SU-DHL-6 (cell line): ENCODE data around the gene IQCE.

Source experiments
- EZH2phosphoT487 ChIP-seq: fragments of 200-600 bp; sonication (generic), shearing (Covaris generic); conservative IDR thresholded peaks from 2 replicates; pipeline ENCODE4 v1.6.1; 2018; ENCODE audit warnings: mild to moderate bottlenecking, antibody characterized with exemption, low read length, moderate library complexity, mixed read lengths
- TF ChIP-seq, protein P1 (sequence below): fragments of 200-600 bp; sonication (generic); IDR thresholded peaks from one replicate; pipeline ENCODE4 v1.5.1; 2017; ENCODE audit warnings: antibody characterized with exemption, mild to moderate bottlenecking, low read length, moderate library complexity; ENCODE audit not compliant: insufficient read depth, poor library complexity, severe bottlenecking

DNA sequence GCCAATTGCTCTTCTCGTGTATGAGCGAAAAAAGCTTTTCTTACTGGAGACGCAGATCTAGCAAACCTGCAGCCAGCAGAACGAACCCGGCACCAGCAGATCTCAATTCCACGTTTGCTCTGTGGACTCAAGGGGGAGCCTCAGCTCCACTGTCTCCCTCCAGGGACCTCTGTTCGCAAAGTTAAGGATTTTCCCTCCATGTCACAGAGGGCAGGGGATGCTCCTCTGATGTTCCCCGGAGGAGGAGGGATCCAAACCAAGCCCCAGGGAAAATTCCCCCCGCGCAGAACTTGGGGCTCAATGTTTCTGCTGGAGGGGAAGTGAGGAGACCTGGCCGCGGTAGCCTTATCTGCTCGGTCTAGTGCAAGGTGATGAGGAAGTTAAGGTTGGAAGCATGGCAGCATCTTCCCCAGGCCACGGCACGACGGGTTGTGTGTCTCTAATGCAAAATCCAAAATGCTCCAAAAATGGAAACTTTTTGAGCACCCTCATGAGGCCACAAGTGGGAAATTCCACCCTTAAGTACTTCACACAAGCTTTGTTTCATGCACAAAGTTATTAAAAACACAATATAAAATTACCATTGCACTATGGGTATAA lies 9.0 kb downstream of the IQCE start:
- TF ChIP-seq, protein P1, sequence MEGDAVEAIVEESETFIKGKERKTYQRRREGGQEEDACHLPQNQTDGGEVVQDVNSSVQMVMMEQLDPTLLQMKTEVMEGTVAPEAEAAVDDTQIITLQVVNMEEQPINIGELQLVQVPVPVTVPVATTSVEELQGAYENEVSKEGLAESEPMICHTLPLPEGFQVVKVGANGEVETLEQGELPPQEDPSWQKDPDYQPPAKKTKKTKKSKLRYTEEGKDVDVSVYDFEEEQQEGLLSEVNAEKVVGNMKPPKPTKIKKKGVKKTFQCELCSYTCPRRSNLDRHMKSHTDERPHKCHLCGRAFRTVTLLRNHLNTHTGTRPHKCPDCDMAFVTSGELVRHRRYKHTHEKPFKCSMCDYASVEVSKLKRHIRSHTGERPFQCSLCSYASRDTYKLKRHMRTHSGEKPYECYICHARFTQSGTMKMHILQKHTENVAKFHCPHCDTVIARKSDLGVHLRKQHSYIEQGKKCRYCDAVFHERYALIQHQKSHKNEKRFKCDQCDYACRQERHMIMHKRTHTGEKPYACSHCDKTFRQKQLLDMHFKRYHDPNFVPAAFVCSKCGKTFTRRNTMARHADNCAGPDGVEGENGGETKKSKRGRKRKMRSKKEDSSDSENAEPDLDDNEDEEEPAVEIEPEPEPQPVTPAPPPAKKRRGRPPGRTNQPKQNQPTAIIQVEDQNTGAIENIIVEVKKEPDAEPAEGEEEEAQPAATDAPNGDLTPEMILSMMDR, result peak; percentile 46
- TF ChIP-seq EZH2phosphoT487, result no peak
